ENCODE results near the gene MT1H.
"Not testable (repeated sequence)": the region's sequence is repeated elsewhere in the genome, so short reads cannot be mapped to it uniquely, and the experiment has no call there.

MT1H gene

GRCh38 chr16:56669005-56669839, at the start of gene MT1H:
Gene MT1H (plus strand): TSS chr16:56669814. CDS start chr16:56669885, 71 bp downstream.
- DNase-seq = no peak

DNA sequence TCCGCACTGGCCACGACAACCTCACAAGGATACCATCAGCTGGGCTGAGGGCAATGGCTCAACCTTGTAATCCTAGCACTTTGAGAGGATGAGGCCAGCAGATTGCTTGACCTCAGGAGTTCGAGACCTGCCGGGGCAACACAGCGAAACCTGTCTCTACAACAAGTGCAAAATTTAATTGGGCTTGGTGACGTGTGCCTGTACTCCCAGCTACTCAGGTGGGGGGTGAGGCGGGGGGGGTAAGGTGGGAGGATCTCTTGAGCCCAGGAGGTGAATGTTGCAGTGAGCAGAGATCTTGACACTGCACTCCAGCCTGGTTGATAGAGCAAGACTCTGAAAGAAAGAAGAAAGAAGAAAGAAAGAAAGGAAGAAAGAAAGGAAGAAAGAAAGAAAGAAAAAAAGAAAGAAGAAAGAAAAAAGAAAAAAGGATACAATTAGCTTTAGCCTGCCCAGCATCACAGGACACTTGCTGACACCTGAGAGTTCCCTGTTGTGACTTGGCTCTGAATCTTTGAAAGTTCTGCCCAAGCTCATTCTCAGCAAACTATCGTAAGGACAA, 49.2 kb upstream of the MT1H start:
- no peak for DNase-seq

GRCh38 chr16:56621665-56622445, 47.8 kb upstream of the MT1H start:
- DNase-seq = not testable (repeated sequence)

DNA sequence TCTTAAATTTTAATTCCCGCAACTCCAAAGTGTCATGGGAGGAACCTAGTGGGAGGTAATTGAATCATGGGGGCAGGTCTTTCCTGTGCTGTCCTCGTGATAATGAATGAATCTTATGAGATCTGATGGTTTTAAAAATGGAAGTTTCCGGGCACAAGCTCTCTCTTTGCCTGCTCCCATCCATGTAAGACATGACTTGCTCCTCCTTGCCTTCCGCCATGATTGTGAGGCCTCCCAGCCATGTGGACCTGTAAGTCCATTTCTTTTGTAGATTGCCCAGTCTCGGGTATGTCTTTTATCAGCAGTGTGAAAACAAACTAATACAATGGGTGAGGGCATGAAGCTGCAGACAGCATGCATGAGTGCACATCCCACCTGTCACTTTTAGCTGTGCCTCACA, 46.4 kb upstream of the MT1H start:
- not testable (repeated sequence) for DNase-seq

- DNase-seq = no peak
These were observed 46.0 kb upstream of the MT1H start for GRCh38 chr16:56623637-56624036.

DNA sequence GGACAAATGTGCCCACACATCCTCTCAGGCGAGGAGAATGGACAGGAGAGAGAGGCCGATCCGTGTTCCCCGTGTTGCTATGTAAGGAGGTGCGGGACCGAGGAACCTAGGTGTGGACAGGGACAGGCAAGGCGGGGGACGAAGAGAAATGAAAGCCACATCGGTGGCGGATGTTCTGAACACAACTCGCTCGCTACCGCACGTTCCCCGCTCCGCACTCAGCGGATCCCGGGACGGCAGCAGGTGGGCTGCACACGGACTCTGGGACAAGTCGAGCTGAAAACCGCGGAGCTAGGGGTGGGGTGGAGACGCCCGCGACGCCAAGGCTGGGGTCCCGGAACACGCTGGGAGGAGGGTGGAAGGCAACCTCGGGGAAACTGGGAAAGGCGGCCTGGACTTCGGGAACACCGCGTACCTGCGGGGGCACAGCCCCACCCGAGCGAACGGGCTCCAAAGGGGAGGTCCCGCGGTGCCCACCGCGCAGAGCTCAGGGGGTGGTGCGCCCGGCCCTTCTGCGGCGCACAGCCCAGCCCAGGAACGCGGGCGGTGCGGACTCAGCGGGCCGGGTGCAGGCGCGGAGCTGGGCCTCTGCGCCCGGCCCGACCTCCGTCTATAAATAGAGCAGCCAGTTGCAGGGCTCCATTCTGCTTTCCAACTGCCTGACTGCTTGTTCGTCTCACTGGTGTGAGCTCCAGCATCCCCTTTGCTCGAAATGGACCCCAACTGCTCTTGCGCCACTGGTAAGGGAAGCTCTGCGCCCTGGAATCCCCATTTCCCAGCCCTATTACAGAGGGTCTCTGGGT, 44.3 kb upstream of the MT1H start, which contains the start of gene MT1E:
Gene MT1E (plus strand): TSS at position 642 of the 803 bp plus-strand sequence. CDS start 71 bp downstream, at position 713.
- no peak for DNase-seq

GRCh38 chr16:56625943-56626654, 43.5 kb upstream of the MT1H start:
- no peak for DNase-seq

GRCh38 chr16:56626685-56627084, 42.9 kb upstream of the MT1H start:
- no peak for DNase-seq

GRCh38 chr16:56628486-56629350, 40.9 kb upstream of the MT1H start:
- no peak for DNase-seq

DNA sequence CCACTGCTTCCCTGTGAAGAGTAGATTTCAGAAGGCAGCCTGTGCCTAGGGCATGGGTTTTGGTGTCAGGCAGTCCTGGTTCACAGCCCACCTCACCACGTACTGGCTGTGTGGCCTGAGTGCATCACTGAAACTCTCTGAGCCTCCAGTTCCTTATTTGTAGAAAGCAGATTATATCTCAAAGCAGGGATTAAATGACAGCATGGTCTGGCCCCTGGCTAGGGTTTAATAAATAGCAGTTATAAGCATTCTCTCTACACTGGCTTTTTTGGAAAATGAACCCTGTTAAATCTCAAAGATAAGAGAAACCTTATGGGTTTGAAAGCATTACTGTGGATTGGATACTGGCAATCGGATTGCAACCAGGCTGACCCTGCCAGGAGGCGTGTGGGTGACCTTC, 40.1 kb upstream of the MT1H start:
- DNase-seq = no peak

DNA sequence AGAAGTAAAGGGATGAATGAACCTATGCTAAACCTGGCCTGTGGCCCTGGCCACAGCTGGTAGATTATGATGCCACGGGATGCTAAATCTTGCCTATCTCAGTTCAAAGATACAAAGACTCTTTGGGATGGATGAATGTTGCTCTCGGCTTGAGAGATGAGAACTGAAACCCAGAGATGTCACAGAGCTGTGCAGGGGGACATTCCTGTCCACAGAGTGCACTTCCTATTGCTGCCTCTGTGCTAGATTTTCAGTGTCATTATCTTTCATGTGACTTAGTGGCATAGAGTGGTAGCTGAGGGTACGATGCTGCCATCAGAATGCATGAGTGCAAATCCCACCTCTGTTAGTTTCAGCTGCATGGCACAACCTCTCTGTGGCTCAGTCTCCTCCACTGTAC, 39.5 kb upstream of the MT1H start:
- DNase-seq = no peak

DNA sequence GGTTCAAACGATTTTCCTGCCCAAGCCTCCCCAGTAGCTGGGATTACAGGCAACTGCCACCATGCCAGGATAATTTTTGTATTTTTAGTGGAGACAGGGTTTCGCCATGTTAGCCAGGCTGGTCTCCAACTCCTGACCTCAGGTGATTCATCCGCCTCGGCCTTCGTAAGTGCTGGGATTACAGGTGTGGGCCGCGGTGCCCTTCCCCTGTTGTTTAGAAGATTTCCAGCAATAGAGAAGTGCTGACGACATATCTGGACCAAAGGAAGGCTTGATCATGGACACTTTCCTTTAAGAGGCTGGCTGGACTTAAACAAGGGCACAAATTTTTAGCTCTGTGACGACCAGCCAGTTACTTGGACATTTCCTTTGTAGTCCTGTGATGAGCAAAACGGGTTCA, 38.4 kb upstream of the MT1H start:
- no peak for DNase-seq

DNA sequence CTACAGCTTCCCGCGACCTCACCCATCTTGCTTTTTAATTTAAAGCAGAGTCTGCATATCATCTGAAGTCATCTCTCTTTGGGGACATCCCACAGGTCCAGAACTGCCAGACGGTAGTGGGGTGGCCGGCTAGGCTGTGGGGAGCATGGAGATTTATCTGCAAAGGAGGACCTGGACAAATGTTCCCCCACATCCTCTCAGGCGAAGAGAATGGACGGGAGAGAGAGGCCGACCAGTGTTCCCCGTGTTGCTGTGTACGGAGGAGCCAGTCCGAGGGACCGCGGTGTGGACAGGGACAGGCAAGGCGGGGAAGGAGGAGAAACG, 37.8 kb upstream of the MT1H start:
- DNase-seq = no peak

- DNase-seq = no peak
These were observed 37.3 kb upstream of the MT1H start, which contains the start of gene MT1M for GRCh38 chr16:56632156-56632847. Gene MT1M (plus strand): TSS chr16:56632659. CDS start chr16:56632732, 73 bp downstream.

- DNase-seq = no peak
These were observed 36.7 kb upstream of the MT1H start for GRCh38 chr16:56632848-56633365.

GRCh38 chr16:56633535-56633934, 36.1 kb upstream of the MT1H start:
- no peak for DNase-seq

DNA sequence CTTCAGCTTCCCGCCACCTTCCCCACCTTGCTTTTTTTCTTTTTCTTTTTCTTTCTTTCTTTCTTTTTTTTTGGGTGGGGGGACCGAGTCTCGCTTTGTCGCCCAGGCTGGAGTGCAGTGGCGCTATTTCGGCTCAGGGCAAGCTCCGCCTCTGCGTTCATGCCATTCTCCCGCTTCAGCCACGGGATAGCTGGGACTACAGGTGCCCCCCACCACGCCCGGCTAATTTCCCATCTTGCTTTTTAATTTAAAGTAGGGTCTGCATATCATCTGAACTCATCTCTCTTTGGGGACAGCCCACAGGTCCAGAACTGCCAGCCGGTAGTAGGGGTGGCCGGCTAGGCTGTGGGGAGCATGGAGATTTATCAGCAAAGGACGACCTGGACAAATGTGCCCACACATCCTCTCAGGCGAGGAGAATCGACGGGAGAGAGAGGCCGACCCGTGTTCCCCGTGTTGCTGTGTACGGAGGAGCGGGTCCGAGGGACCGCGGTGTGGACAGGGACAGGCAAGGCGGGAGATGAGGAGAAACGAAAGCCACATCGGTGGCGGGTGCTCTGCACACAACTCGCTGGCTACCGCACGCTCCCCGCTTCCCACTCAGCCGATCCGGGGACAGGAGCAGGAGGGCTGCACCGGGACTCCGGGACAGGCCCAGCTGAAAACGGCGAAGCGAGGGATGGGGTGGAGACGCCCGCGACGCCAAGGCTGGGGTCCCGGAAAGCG, 34.7 kb upstream of the MT1H start:
- DNase-seq = no peak

DNA sequence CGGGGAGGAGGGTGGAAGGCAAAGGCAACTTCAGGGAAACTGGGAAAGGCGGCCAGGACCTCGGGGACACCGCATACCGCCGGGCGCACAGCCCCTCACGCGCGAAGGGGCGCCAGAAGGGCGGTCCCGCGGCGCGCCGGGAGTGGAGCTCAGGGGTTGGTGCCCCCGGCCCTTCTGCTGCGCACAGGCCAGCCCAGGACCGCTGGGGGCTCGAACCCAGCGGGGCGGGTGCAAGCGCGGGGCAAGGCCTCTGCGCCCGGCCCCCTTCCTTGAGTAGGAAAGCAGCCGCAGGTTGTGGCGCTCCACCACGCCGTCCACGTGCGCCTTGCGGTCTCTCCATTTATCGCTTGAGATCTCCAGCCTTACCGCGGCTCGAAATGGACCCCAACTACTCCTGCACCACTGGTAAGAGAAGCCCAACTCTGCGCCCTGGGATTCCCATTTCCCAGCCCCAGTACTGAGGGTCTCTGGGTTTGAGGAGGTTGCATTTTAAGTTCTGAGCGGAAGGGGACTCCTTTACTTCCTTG, 34.1 kb upstream of the MT1H start:
- DNase-seq = no peak
